ENCODE measurements around the gene OXCT2. TPM values are rescaled to one million over a fixed set of nuclear protein-coding genes. Genes with fewer than 3 reads are reported as not detected.
A peak's percentile ranks its signal among the peaks of the same experiment; 100 is the strongest.

OXCT2 gene
- total RNA-seq, 2 experiments from 2014 or later, result not detected

DNA sequence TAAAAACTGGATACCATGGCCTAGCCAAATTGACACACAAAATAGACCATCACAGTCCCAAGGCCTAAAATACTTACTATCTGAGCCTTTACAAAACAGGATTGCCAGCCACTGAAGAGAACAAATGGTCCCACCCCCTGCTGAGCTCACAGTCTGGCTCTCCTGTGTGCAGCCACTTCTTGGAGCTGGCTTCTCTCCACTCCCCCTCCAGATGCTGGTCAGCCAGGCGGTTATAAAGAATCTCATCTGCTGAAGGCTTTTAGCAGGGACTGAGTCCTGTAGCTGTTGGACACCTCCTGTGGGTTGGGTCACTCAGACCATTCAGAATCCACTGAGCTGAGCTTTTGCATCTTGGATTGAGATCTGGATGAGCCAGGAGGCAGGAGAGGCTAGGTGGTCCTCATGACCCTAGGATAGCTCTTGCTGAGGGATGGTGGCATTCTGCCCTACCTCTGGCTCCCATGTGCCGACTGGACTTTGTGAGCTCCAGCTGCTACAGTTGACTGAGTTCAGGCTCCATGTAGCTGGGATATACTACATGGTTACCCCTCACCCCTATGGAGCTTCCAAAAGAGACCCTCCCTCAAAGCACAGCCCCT is 16.1 kb downstream of the OXCT2 start:
- ChIA-PET POLR2A (no interaction called here), CTCF (interaction anchor here (1.4 kb wide), 1 partner anchor 17 kb away, joined by 3 read pairs; the partner anchor contains the start of gene PPIE)
- Mint-ChIP-seq H3K27ac (no peak overlapping the region), H3K9me3 (no peaks in the 10 kb centered on the region), H3K36me3 (ENCODE audit: low read depth) (peaks cover 40% of the 10 kb centered on the region), H3K4me1 (no peaks in the 10 kb centered on the region), H3K4me3 (no peak overlapping the region), H3K27me3 (no peaks in the 10 kb centered on the region)
- no peak for DNase-seq

DNA sequence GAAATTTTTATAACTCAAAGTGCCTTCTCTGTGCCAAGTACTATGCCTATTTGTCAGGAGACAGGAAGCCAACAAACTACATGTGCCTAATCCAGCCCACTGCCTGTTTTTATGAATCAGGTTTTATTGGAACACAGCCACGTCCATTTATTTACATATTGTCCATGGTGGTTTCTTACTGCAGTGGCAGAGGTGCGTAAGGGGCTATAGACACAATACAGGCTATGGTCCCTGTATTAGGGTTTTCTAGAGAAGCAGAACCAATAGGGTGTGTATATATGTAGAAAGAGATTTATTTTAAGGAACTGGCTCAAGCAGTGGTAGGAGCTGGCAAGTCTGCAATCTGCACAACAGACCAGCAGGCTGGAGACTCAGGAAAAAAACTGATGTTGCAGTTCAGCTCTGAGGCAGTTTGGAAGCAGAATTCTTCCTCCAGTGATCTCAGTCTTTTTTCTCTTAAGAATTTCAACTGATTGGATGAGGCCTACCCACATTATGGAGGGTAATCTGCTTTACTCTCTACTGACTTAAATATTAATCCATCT is 17.1 kb downstream of the OXCT2 start:
- no peak overlapping the region for H3K27ac Mint-ChIP-seq
- H3K4me3 Mint-ChIP-seq, result no peak overlapping the region
- H3K27me3 Mint-ChIP-seq, result no peaks in the 10 kb centered on the region
- ChIA-PET CTCF (no interaction called here), POLR2A (no interaction called here)
- H3K36me3 Mint-ChIP-seq (ENCODE audit: low read depth), result peaks cover 44% of the 10 kb centered on the region
- no peaks in the 10 kb centered on the region for H3K9me3 Mint-ChIP-seq
- DNase-seq, result no peak
- no peaks in the 10 kb centered on the region for H3K4me1 Mint-ChIP-seq

DNA sequence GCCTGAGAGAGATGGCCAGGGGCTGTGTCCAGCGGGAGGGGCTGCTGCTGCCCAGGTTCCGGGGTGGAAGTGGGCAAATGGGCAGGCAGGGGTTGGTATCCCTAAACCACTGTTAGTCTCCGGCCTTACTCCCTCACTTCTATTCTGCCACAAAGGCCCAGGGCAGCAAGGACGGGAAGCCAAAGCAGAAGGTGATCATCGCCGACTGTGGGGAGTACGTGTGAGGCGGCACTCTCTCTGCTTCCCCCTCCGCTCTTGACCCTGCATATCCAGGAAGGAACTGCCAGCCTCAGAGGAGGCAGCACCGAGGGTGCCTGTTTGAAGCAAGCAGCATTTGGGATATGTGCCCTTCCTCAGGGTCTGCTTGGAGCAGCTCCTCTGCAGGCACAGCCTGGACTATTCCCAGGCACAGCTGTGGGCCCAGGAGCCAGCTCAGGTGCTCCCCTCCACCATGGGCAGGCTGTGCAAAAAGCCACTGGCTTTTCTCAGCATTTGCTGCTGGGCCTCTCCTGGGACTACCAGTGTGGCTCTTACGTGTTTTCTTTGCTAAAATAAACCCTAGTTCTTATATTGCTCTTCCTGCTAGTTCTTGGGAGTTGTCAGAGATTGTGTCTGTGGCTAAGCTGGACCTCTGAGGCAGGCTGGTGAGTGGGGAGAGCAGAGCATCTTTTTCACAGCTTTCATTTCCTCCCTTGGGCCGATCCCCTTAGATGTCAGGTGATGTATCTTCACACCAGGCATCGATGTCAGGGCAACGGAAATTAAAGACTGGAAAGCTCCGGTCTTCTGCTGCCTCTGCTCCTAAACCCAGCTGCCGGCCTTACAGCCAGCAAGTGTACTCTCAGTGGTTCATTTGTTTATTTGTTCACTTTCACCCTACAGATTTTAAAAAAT is 17.8 kb downstream of the OXCT2 start:
- no peaks in the 10 kb centered on the region for H3K27me3 Mint-ChIP-seq
- DNase-seq, result no peak
- ChIA-PET POLR2A (no interaction called here), CTCF (no interaction called here)
- H3K9me3 Mint-ChIP-seq, result no peaks in the 10 kb centered on the region
- no peaks in the 10 kb centered on the region for H3K4me1 Mint-ChIP-seq
- H3K4me3 Mint-ChIP-seq, result no peak overlapping the region
- H3K36me3 Mint-ChIP-seq (ENCODE audit: low read depth), result peaks cover 47% of the 10 kb centered on the region
- H3K27ac Mint-ChIP-seq, result no peak overlapping the region

DNA sequence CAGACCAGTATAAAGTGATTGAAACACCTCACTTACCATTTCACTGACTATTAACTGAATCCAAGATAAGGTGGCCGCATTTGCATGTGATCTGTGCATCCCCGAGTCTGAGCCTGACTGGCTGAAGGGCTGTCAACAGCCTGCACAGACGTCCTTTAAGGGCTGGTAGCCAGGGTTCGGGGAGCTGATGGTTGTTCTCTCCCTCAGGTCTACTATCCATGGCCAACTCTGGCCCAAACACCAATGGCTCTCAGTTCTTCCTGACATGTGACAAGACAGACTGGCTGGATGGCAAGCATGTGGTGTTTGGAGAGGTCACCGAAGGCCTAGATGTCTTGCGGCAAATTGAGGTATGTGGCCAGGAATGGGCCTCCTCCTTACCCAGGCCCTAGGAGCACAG is 18.4 kb downstream of the OXCT2 start:
- Mint-ChIP-seq H3K4me3 (no peak overlapping the region), H3K4me1 (no peaks in the 10 kb centered on the region), H3K27me3 (no peaks in the 10 kb centered on the region), H3K27ac (no peak overlapping the region), H3K36me3 (ENCODE audit: low read depth) (peaks cover 47% of the 10 kb centered on the region), H3K9me3 (no peaks in the 10 kb centered on the region)
- CTCF ChIA-PET, result no interaction called here
- POLR2A ChIA-PET, result no interaction called here
- no peak for DNase-seq

DNA sequence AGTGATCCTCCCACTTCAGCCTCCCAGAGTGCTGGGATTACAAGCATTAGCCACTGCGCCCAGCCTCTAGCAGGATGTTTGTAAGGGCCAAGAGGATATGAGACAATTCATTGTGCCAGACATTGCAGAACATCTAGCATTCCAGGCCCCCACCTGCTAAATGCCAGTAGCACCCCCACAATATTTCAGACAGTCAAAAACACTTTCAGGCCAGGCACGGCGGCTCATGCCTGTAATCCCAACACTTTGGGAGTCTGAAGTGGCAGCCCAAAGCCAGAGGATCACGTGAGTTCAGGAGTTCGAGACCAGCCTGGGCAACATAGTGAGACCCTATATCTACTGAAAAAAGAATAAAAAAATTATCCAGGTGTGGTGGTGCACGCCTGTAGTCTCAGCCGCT is 19.6 kb downstream of the OXCT2 start:
- POLR2A ChIA-PET, result no interaction called here
- peaks cover 47% of the 10 kb centered on the region for H3K36me3 Mint-ChIP-seq (ENCODE audit: low read depth)
- no peak overlapping the region for H3K4me3 Mint-ChIP-seq
- no peaks in the 10 kb centered on the region for H3K9me3 Mint-ChIP-seq
- CTCF ChIA-PET, result no interaction called here
- no peak overlapping the region for H3K27ac Mint-ChIP-seq
- DNase-seq, result no peak
- peaks cover 4% of the 10 kb centered on the region for H3K4me1 Mint-ChIP-seq
- H3K27me3 Mint-ChIP-seq, result no peaks in the 10 kb centered on the region

DNA sequence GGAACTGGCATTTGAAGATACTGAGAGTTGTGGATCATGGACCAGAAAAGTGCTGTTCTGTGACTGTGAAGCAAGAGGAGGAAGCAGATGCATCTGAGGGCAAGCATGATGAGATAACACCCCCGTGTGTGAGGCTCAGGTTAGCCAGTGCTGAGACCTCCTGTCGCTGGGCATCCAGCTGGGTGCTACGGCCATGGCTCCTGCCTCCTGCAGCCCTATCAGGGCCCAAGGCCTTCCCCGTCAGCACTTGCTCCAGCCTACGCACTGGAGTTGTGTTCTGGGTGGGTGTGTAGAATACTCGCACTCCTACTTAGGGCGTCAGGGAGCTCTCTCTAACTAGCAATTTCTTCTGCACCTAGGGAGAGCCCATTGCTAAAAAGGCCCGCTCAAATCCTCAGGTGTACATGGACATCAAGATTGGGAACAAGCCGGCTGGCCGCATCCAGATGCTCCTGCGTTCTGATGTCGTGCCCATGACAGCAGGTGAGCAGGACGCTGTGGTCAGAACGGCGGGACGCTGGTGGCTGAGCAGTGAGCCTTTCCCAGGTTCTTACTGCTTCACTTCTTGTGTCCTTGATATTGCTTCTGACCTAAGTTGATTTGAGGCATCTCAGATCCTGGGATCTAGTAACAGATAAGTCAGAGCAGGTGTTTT is 26.0 kb downstream of the OXCT2 start:
- Mint-ChIP-seq H3K4me3 (no peak overlapping the region), H3K4me1 (peaks cover 18% of the 10 kb centered on the region), H3K9me3 (no peaks in the 10 kb centered on the region), H3K27ac (no peak overlapping the region), H3K36me3 (ENCODE audit: low read depth) (peaks cover 77% of the 10 kb centered on the region), H3K27me3 (no peaks in the 10 kb centered on the region)
- CTCF ChIA-PET, result no interaction called here
- no peak for DNase-seq
- POLR2A ChIA-PET, result no interaction called here

DNA sequence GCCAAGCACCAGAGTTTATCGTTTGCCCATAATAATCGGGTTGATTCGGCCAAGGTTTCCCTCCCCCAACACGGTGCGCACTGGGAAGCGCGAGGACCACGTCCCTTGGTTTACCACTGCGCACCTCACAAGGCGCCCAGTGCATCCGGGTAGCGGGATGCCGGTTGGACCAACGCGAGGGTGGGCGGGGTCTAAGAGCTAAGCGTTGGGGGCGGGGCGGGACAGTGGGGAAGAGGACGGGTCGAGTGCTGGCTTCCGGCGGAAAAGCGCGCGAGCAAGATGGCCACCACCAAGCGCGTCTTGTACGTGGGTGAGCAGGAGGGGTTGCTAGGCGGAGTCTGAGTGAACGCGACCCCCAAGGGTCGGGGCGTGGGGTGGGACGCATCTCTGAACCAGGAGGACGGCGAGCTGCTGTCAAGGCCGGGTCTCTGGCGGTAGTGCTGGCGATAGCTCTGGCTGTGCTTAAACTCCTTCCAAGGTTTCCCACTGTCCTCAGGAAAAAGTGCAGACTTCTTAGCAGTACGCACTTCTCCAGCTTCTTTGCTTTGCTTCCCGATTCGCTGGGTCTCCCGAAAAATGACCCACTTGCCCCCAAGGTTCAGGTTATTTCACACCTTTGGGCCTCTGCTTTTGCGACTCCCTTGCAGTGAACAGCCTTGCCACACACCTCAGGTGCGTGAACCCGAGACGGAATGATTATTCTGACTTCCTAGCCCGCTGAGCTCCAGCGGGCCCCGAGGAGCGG is 32.4 kb downstream of the OXCT2 start, which contains the start of gene PPIE:
PPIE (plus strand) TSS at position 261 of the 745 bp plus-strand sequence; CDS start at position 280, 19 bp downstream.
- Mint-ChIP-seq H3K27me3 (peaks cover 11% of the 10 kb centered on the region), H3K4me3 (peak within 1 kb of the TSS; percentile 92), H3K27ac (peak within 1 kb of the TSS; percentile 95), H3K4me1 (peaks cover 45% of the 10 kb centered on the region), H3K9me3 (peaks cover 5% of the 10 kb centered on the region), H3K36me3 (ENCODE audit: low read depth) (peaks cover 34% of the 10 kb centered on the region)
- CTCF ChIA-PET, result interaction anchor here (0.5 to 1.7 kb wide), 7 partner anchors 11 to 793 kb away, joined by 3 to 4 read pairs (median 3); no protein-coding TSS in a partner anchor
- DNase-seq, result peak; percentile 96
- POLR2A ChIA-PET, result interaction anchor here (0.6 kb wide), 1 partner anchor 12 kb away, joined by 4 read pairs; no protein-coding TSS in a partner anchor

DNA sequence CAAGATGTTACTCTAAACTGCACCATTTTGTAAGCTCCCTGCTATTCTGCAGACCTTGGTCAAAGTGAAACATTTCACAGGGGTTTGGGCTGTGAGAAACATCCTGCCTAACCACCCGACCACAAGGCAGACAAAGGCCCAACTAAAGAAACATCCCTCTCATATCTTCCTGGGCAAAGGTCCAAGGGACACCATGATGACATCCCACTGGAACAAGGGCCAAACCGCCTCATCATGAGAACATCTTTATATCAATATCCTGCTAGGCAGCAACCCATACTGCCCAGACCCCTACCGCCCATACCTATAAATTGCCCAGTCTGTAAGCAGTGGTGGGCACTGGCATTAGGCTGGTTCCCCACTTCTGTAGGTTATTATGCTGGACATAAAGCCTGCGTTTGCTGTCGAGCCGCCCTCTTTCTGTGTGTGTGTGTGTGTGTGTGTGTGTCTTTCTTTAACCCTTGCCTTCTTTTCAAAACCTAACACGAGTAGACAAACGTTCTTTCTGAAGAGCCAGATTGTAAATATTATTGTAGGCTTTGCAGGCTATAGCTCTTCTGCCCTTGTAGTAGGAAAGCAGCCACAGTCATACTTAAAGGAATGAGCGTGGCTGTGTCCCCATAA is 33.5 kb downstream of the OXCT2 start:
- peaks cover 16% of the 10 kb centered on the region for H3K27me3 Mint-ChIP-seq
- POLR2A ChIA-PET, result interaction anchor here (0.6 kb wide), 1 partner anchor 11 kb away, joined by 4 read pairs; no protein-coding TSS in a partner anchor
- DNase-seq, result no peak
- H3K9me3 Mint-ChIP-seq, result peaks cover 5% of the 10 kb centered on the region
- H3K4me1 Mint-ChIP-seq, result peaks cover 45% of the 10 kb centered on the region
- H3K27ac Mint-ChIP-seq, result no peak overlapping the region
- no peak overlapping the region for H3K4me3 Mint-ChIP-seq
- peaks cover 23% of the 10 kb centered on the region for H3K36me3 Mint-ChIP-seq (ENCODE audit: low read depth)
- CTCF ChIA-PET, result interaction anchor here (0.9 to 2.4 kb wide), 4 partner anchors 12 to 795 kb away, joined by 3 to 9 read pairs (median 4); no protein-coding TSS in a partner anchor

DNA sequence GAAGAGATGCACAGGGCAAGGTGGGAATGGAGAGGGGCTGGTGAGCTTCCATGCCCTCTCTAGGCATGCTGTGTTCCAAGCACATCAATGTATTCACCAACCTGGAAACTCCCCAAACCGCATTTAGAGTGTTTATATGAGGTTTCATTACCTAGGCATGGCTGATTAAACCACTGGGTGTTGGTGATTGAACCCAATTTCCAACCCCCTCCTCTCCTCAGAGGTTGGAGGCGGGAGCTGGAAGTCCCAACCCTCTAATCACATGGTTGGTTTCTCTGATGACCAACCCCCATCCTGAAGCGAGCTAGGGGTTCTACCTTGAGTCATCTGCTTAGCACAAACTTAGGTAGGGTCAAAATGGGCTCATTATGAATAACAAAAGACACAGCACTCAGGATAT is 35.4 kb downstream of the OXCT2 start:
- Mint-ChIP-seq H3K27ac (no peak overlapping the region), H3K4me1 (peaks cover 37% of the 10 kb centered on the region), H3K9me3 (peaks cover 5% of the 10 kb centered on the region), H3K27me3 (peaks cover 26% of the 10 kb centered on the region), H3K36me3 (ENCODE audit: low read depth) (peaks cover 9% of the 10 kb centered on the region), H3K4me3 (no peak overlapping the region)
- ChIA-PET POLR2A (interaction anchor here (0.6 kb wide), 1 partner anchor 343 kb away, joined by 3 read pairs; no protein-coding TSS in a partner anchor), CTCF (interaction anchor here (1.3 to 2.4 kb wide), 2 partner anchors 12 to 63 kb away, joined by 3 to 9 read pairs; no protein-coding TSS in a partner anchor)
- DNase-seq, result no peak

DNA sequence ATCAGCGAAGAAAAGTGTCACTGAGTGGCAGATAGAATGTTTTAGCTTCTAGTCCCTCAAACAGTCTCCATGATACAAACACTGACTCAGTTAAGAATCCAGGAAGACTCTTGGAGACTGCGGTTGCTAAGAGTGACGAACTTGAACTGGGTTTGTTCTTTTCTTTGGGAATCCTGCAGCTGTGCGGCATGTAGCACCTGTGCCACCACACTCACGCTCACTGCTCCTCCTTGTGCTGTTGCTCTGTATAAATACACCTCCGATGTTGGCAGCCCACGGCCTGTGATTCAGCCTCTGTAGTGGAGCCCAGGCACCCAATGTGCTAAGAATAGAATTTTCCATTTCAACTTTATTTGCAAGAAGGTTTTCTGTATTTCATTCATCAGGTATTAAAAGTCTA is 38.0 kb downstream of the OXCT2 start:
- POLR2A ChIA-PET, result no interaction called here
- CTCF ChIA-PET, result interaction anchor here (1.1 kb wide), 1 partner anchor 13 kb away, joined by 3 read pairs; no protein-coding TSS in a partner anchor
- no peak overlapping the region for H3K27ac Mint-ChIP-seq
- H3K36me3 Mint-ChIP-seq (ENCODE audit: low read depth), result no peaks in the 10 kb centered on the region
- peaks cover 20% of the 10 kb centered on the region for H3K4me1 Mint-ChIP-seq
- peaks cover 48% of the 10 kb centered on the region for H3K27me3 Mint-ChIP-seq
- no peak overlapping the region for H3K4me3 Mint-ChIP-seq
- H3K9me3 Mint-ChIP-seq, result peaks cover 5% of the 10 kb centered on the region
- DNase-seq, result no peak

DNA sequence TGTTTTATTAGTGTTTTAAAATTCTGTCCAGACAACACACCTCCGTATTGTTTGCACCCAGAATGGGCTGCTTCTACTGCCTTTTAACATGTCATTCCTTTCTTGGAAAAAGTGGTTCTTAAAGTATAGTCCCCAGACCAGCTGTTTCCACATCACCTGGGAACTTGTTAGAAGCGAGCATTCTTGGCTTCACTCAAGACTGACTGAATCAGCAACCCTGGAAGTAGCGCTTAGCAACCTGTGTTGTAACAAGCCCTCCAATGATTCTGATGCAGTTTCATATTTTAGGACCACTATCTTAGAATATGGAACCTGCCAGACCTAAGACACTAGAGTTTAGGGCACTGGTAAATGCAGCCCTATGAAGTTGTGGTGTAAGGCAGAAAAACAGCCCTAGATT is 38.4 kb downstream of the OXCT2 start:
- H3K36me3 Mint-ChIP-seq (ENCODE audit: low read depth), result no peaks in the 10 kb centered on the region
- POLR2A ChIA-PET, result no interaction called here
- H3K4me1 Mint-ChIP-seq, result peaks cover 20% of the 10 kb centered on the region
- CTCF ChIA-PET, result interaction anchor here (1.1 to 1.8 kb wide), 2 partner anchors 11 to 12 kb away, joined by 3 to 6 read pairs; no protein-coding TSS in a partner anchor
- H3K27ac Mint-ChIP-seq, result no peak overlapping the region
- H3K27me3 Mint-ChIP-seq, result peaks cover 53% of the 10 kb centered on the region
- DNase-seq, result no peak
- peaks cover 5% of the 10 kb centered on the region for H3K9me3 Mint-ChIP-seq
- no peak overlapping the region for H3K4me3 Mint-ChIP-seq

DNA sequence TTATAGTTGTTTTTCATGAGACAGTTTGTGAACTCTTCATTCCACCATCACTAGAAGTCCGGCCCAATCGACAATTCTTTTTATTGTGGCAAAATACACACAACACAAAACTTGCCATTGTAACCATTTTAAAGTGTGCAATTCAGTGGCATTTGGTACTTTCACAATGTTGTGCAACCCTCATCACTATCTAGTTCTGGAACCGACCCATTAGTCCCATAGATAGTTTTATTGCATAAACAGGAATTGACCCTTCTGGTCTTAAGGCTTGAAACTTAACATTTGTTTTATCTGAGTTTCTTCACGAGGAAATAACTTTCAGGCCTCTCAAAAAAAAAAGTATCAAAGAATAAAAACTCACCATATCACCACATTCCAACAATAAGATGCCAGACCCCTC is 41.3 kb downstream of the OXCT2 start:
- Mint-ChIP-seq H3K4me3 (no peak overlapping the region), H3K27ac (no peak overlapping the region), H3K27me3 (peaks cover 74% of the 10 kb centered on the region), H3K4me1 (peaks cover 18% of the 10 kb centered on the region), H3K36me3 (ENCODE audit: low read depth) (no peaks in the 10 kb centered on the region), H3K9me3 (no peaks in the 10 kb centered on the region)
- ChIA-PET POLR2A (no interaction called here), CTCF (interaction anchor here (1.1 kb wide), 1 partner anchor 72 kb away, joined by 3 read pairs; no protein-coding TSS in a partner anchor)
- DNase-seq, result no peak

Data from activated CD4-positive, alpha-beta T cell treated with anti-CD3 and anti-CD28 coated beads, Interleukin-2, amount 10 ng/mL, durations not matched to agents 7 days and 5 days (primary cell).